GM12801 (cell line): ENCODE results near the gene USH2A.

Experiments used
- CTCF ChIP-seq: IDR thresholded peaks from one replicate; pipeline ENCODE4 v1.5.1; 2011; ENCODE audit warnings: control low read depth; ENCODE audit not compliant: insufficient read length; ENCODE audit errors: extremely low read depth

Gene USH2A

GRCh38 chr1:216200941-216201340, 222.3 kb downstream of the USH2A start:
- no peak for TF ChIP-seq CTCF

GRCh38 chr1:216194721-216195120, 228.5 kb downstream of the USH2A start:
- TF ChIP-seq CTCF, result no peak

DNA sequence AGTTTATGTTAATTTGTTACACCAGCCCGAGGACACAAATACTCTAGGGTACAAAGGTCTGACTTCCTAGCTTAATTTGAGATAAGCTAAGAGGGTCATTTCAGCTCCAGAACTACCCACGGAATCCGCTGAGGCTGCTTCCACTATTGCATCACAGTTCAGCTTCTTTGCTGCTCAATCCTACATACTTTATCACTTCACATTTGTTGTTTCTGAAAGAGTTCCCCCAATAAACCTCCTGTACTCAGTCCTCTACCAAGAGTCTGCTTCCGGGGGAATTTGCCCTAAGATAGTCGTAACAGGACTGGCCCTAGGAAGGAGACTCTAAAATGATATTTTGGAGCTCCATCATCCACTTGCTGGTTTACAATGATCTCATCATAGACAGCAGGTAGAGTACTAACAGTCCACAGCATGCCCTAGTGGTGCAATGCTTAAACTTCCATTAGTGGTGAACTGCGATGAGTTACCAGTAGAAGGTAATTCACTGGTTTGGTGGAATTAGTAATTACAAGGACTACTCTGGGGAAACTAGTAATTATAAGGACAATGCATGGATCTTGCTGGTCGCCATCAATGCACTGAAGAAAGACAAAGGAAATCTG, 229.3 kb downstream of the USH2A start:
- no peak for TF ChIP-seq CTCF

DNA sequence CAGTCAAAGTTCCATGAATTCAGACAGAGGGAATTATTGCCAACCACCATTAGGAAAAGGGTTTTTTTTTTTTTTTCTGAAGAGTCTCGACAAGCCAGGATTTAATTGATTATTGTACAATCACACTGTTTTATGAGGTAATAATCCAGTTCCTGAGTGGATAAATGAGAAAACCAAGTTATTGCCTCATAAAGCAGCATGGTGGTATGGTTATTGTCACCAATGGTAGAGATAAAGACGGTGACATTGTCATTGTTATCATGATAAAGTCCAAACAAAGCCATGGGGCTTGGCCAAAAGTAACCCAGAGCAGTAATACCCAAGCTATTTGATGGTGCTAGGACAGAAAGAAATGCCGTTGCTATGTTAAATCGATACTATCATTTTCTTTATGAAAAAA, 232.8 kb downstream of the USH2A start:
- TF ChIP-seq CTCF, result no peak

GRCh38 chr1:216186816-216187215, 236.4 kb downstream of the USH2A start:
- no peak for TF ChIP-seq CTCF

DNA sequence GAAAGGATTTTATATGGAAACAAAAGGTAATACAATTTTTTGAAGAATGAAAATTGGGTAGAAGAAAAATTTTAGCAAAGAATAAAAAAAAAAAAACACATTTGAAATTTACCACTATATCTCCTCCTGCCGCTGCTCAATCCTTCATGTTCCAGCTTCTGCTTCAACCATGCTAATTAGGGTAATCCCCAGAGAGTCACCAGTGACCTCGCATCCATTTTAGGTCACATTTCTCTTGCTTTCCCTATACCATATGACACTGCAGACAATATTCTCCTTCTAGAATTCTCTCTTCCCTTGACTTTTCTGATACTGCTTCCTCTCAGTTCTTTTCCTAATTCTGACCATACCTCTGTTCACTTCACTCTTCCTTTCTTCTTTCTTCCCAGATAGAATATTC, 237.1 kb downstream of the USH2A start:
- no peak for TF ChIP-seq CTCF

DNA sequence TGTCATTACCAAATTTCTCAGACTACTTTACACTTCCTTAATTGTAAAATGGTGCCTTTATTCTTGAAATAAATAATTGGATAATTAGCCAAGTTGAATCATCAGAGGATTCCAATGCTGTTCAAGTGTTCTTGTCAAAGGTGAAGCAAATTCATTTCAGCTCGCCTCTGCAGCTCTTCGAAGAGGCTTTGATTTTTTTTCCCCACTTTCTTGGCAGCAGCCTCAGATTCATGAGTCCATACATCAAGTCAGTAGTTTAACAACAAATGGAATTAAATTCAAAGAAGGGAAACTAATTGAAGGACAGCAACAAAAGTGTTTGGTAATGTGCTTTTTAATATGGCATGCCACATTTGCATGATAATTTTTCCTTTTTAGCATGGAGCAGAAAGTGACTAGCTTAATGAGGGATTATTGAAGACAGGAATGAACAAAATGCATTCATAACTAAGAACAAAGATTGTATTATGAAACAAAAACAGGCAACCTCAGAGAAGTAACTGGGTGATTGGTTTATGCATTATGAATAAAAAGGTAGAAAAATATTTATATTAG, 239.0 kb downstream of the USH2A start:
- no peak for TF ChIP-seq CTCF
